IPS-18a (cell line): ENCODE results near the gene C2orf80.

Experiments used
- H3K27ac ChIP-seq: one replicate; pipeline ENCODE4 v1.5.1; 2013; ENCODE audit warnings: low read length
- H3K27me3 ChIP-seq: one replicate; pipeline ENCODE4 v1.6.1; 2013; ENCODE audit warnings: mild to moderate bottlenecking, low read length; ENCODE audit not compliant: control insufficient read depth, insufficient read depth
- H3K36me3 ChIP-seq: one replicate; pipeline ENCODE4 v1.6.1; 2013; ENCODE audit warnings: low read depth, low read length; ENCODE audit not compliant: control insufficient read depth
- H3K4me1 ChIP-seq: one replicate; pipeline ENCODE4 v1.6.1; 2013; ENCODE audit warnings: low read depth, low read length; ENCODE audit not compliant: control insufficient read depth
- H3K4me3 ChIP-seq: one replicate; pipeline ENCODE4 v1.5.1; 2013; ENCODE audit warnings: low read length
- H3K9ac ChIP-seq: one replicate; pipeline ENCODE4 v1.6.1; 2013; ENCODE audit warnings: mild to moderate bottlenecking, low read length, moderate library complexity
- H3K9me3 ChIP-seq: one replicate; pipeline ENCODE4 v1.6.1; 2013; ENCODE audit warnings: low read depth, low read length; ENCODE audit not compliant: control insufficient read depth

The C2orf80 gene

GRCh38 chr2:208204166-208204565 is 14.3 kb upstream of the C2orf80 start:
- Histone ChIP-seq H3K9ac (no peak overlapping the region), H3K4me3 (no peak overlapping the region), H3K27ac (no peak overlapping the region), H3K36me3 (no peaks in the 10 kb centered on the region), H3K4me1 (no peaks in the 10 kb centered on the region), H3K27me3 (no peaks in the 10 kb centered on the region), H3K9me3 (no peaks in the 10 kb centered on the region)

DNA sequence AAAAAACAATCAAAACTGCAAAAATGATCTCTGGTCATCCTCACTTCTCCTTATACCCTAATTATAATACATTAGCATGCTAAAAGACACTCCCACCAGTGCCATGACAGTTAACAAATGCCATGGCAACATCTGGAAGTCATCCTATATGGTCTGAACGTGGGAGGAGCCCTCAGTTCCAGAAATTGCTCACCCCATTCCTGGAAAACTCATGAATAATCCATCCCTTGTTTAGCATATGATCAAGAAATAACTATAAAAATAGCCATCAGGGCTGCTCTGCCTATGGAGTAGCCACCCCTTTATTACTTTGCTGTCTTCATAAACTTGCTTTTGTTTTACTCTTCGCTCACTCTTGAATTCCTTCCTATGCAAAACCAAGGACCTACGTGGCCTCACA is 5.7 kb upstream of the C2orf80 start:
- Histone ChIP-seq H3K9ac (no peak overlapping the region), H3K9me3 (no peaks in the 10 kb centered on the region), H3K27me3 (no peaks in the 10 kb centered on the region), H3K4me3 (no peak overlapping the region), H3K4me1 (no peaks in the 10 kb centered on the region), H3K27ac (no peak overlapping the region), H3K36me3 (no peaks in the 10 kb centered on the region)

DNA sequence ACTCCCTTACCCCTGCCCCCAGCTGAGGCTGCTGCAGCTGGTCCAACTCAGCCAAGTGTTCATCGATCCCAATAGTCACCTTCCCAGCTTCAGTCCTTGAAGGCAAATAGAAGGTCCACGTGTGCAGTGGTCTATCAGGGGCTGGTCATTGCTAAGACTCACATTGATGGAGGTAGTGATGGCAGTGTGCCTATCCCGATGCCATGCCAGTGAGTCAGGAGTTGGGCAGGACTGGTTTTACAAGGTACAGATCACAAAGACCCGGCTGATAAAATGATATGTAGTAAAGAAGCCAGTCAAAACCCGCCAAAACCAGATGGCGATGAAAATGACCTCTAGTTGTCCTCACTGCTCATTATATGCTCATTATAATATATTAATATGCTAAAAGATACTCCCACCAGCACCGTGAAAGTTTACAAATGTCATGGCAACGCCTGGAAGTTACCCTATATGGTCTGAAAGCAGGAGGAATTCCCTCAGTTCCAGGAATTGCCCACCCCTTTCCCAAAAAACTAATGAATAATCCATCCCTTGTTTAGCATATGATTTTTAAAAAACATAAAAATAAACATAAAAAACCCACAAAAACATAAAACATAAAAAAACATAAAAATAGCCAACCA is 2.9 kb upstream of the C2orf80 start:
- H3K9me3 ChIP-seq: no peaks in the 10 kb centered on the region
- H3K4me3 ChIP-seq: no peak overlapping the region
- no peaks in the 10 kb centered on the region for H3K36me3 ChIP-seq
- no peak overlapping the region for H3K27ac ChIP-seq
- no peak overlapping the region for H3K9ac ChIP-seq
- peaks cover 6% of the 10 kb centered on the region for H3K4me1 ChIP-seq
- H3K27me3 ChIP-seq: no peaks in the 10 kb centered on the region

DNA sequence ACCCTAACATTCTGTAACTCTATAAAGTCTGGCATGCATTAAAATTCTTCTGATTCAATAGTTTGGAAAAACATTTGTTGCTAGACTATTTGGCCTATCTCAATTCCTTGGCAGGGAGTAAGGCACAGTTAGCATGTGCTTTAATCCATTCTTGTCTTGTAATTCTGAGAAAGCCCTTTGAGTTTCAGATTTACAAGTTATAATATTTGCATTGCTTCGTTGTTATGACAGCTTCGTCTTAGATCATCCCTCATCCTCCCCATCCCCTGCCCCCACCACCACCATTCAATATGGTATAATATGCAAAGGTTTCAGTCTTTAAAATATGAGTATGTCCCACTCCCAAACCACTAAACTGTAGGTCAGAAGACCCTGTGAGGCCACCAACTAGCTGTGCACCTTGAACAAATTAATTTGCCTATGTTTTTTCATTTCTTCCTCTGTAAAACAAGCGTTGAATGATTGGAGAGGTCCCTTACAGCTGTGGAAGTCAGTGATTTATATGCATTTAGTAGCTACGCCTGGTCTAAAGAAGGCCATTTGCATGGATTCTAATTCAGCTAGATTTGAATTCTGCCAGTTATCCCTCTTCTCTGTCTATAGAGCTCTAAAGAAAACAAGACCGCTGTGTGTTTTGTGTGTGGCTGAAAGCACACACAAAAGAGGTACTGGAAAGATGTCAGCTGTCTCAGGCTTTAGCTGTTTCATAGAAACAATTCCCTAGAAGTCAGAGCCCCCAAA is 591 bp downstream of the C2orf80 start:
- no peak overlapping the region for H3K27ac ChIP-seq
- H3K9ac ChIP-seq: no peak overlapping the region

GRCh38 chr2:208186893-208187292 is 2.9 kb downstream of the C2orf80 start:
- Histone ChIP-seq H3K36me3 (no peaks in the 10 kb centered on the region), H3K4me3 (no peak overlapping the region), H3K27me3 (no peaks in the 10 kb centered on the region), H3K4me1 (peaks cover 42% of the 10 kb centered on the region), H3K27ac (no peak overlapping the region), H3K9ac (no peak overlapping the region), H3K9me3 (no peaks in the 10 kb centered on the region)

More for the DNA sequence above, 591 bp downstream of the C2orf80 start:
- Histone ChIP-seq H3K36me3 (no peaks in the 10 kb centered on the region), H3K4me3 (no peak overlapping the region), H3K4me1 (peaks cover 30% of the 10 kb centered on the region), H3K9me3 (no peaks in the 10 kb centered on the region), H3K27me3 (no peaks in the 10 kb centered on the region)

GRCh38 chr2:208186465-208186864 is 3.4 kb downstream of the C2orf80 start:
- Histone ChIP-seq H3K27me3 (no peaks in the 10 kb centered on the region), H3K9ac (no peak overlapping the region), H3K27ac (no peak overlapping the region), H3K36me3 (no peaks in the 10 kb centered on the region), H3K9me3 (no peaks in the 10 kb centered on the region), H3K4me3 (no peak overlapping the region), H3K4me1 (peaks cover 42% of the 10 kb centered on the region)

- Histone ChIP-seq H3K9ac (peak overlapping the region; percentile 18), H3K9me3 (no peaks in the 10 kb centered on the region), H3K27ac (no peak overlapping the region), H3K4me1 (peaks cover 36% of the 10 kb centered on the region), H3K27me3 (no peaks in the 10 kb centered on the region), H3K4me3 (peak overlapping the region; percentile 61), H3K36me3 (no peaks in the 10 kb centered on the region)
These were observed 5.7 kb downstream of the C2orf80 start for GRCh38 chr2:208183972-208184705.

DNA sequence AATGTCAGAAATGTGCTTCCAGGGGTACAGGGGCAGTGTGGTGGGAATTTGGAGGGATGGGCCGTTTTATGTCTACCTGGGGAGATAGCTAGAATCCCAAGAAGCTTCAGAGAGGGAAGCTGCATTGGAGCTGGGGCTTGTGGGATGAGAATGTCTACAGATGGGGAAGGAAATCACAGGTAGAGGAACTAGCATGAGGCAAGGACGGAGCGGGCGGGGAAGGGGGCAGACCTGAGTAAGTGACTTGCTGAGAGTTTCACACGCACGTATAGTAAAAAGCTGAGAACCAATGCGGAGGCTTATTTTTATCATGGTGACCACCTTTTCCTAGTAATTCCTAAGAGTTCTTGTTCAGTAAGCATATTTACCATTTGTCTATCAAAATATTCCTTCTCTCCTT is 6.3 kb downstream of the C2orf80 start:
- Histone ChIP-seq H3K27ac (no peak overlapping the region), H3K9ac (peak overlapping the region; percentile 18), H3K4me3 (peak overlapping the region; percentile 61), H3K9me3 (no peaks in the 10 kb centered on the region), H3K27me3 (no peaks in the 10 kb centered on the region), H3K36me3 (no peaks in the 10 kb centered on the region), H3K4me1 (peaks cover 36% of the 10 kb centered on the region)

- peaks cover 36% of the 10 kb centered on the region for H3K4me1 ChIP-seq
- no peaks in the 10 kb centered on the region for H3K36me3 ChIP-seq
- no peak overlapping the region for H3K27ac ChIP-seq
- H3K27me3 ChIP-seq: no peaks in the 10 kb centered on the region
- no peak overlapping the region for H3K4me3 ChIP-seq
- no peaks in the 10 kb centered on the region for H3K9me3 ChIP-seq
- H3K9ac ChIP-seq: no peak overlapping the region
These were observed 7.0 kb downstream of the C2orf80 start for GRCh38 chr2:208182835-208183234.

GRCh38 chr2:208179028-208179609 is 10.7 kb downstream of the C2orf80 start:
- H3K9me3 ChIP-seq: no peaks in the 10 kb centered on the region
- peaks cover 17% of the 10 kb centered on the region for H3K4me1 ChIP-seq
- H3K36me3 ChIP-seq: no peaks in the 10 kb centered on the region
- H3K27me3 ChIP-seq: no peaks in the 10 kb centered on the region
- no peak overlapping the region for H3K9ac ChIP-seq
- no peak overlapping the region for H3K27ac ChIP-seq
- no peak overlapping the region for H3K4me3 ChIP-seq

DNA sequence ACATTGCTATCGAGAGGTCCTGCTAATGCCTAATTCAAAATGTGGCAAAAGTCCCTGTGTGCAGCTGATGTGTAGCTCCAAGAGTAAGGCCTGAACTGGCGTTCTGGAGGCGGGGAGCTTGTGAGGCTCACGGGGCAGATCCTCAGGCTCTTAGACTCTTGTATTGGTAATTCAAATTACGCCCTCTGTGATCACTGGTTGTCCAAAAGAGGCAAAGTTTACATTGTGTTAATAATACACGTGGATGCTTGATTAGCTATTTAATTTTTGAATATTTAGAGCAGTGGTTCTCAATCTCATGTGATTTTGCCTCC is 14.0 kb downstream of the C2orf80 start:
- Histone ChIP-seq H3K27ac (no peak overlapping the region), H3K9ac (no peak overlapping the region), H3K36me3 (no peaks in the 10 kb centered on the region), H3K9me3 (no peaks in the 10 kb centered on the region), H3K27me3 (no peaks in the 10 kb centered on the region), H3K4me1 (peaks cover 6% of the 10 kb centered on the region), H3K4me3 (no peak overlapping the region)
